ENCODE data around the gene PANX1.

PANX1 gene

GRCh38 chr11:94142308-94143281, 14.0 kb downstream of the PANX1 start:
- no peaks in the 10 kb centered on the region for H3K27me3 ChIP-seq (ENCODE audit: insufficient read depth, low read depth, severe bottlenecking)
- no peaks in the 10 kb centered on the region for H3K36me3 ChIP-seq
- H3K4me3 ChIP-seq (ENCODE audit: low read depth, low read length): no peak overlapping the region
- no peak for DNase-seq
- no peak overlapping the region for H3K27ac ChIP-seq
- H3K9me3 ChIP-seq (ENCODE audit: severe bottlenecking): no peaks in the 10 kb centered on the region
- no peak for TF ChIP-seq CTCF (IDR thresholded peaks at IDR 0.05; ENCODE audit: low read depth, low read length)

- no peak for DNase-seq
- no peak overlapping the region for H3K27ac ChIP-seq
Measured at GRCh38 chr11:94144216-94144615, 15.6 kb downstream of the PANX1 start.

DNA sequence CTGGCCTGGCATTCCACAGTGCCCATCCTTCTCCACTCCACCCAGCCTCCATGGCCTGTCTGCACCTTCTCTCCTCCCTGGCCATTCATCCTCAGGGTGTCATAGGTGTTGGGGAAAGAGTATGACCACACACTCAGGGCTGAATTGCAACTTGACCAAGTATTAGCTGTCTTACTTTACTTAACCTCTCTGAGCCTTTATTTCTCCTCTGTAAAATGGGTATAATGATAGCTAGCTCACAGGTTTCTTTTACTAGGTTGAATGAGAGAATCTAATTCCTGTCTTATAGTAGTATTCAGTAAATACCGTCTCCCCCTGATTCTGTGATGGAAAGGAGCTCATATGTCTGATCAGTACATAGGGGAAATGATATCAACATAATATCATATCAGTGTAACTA, 16.0 kb downstream of the PANX1 start:
- Histone ChIP-seq H3K27ac (no peak overlapping the region), H3K9me3 (ENCODE audit: severe bottlenecking) (no peaks in the 10 kb centered on the region), H3K36me3 (no peaks in the 10 kb centered on the region), H3K27me3 (ENCODE audit: insufficient read depth, low read depth, severe bottlenecking) (no peaks in the 10 kb centered on the region), H3K4me3 (ENCODE audit: low read depth, low read length) (no peak overlapping the region)
- DNase-seq: no peak
- TF ChIP-seq CTCF (IDR thresholded peaks at IDR 0.05; ENCODE audit: low read depth, low read length): no peak

More at GRCh38 chr11:94144216-94144615, 15.6 kb downstream of the PANX1 start:
- no peaks in the 10 kb centered on the region for H3K9me3 ChIP-seq (ENCODE audit: severe bottlenecking)
- TF ChIP-seq CTCF (IDR thresholded peaks at IDR 0.05; ENCODE audit: low read depth, low read length): no peak
- H3K27me3 ChIP-seq (ENCODE audit: insufficient read depth, low read depth, severe bottlenecking): no peaks in the 10 kb centered on the region
- no peaks in the 10 kb centered on the region for H3K36me3 ChIP-seq
- no peak overlapping the region for H3K4me3 ChIP-seq (ENCODE audit: low read depth, low read length)

- Histone ChIP-seq H3K27me3 (ENCODE audit: insufficient read depth, low read depth, severe bottlenecking) (no peaks in the 10 kb centered on the region), H3K4me3 (ENCODE audit: low read depth, low read length) (no peak overlapping the region), H3K9me3 (ENCODE audit: severe bottlenecking) (no peaks in the 10 kb centered on the region), H3K36me3 (no peaks in the 10 kb centered on the region), H3K27ac (no peak overlapping the region)
- no peak for DNase-seq
- TF ChIP-seq CTCF (IDR thresholded peaks at IDR 0.05; ENCODE audit: low read depth, low read length): no peak
Measured at GRCh38 chr11:94145431-94145830, 16.8 kb downstream of the PANX1 start.

DNA sequence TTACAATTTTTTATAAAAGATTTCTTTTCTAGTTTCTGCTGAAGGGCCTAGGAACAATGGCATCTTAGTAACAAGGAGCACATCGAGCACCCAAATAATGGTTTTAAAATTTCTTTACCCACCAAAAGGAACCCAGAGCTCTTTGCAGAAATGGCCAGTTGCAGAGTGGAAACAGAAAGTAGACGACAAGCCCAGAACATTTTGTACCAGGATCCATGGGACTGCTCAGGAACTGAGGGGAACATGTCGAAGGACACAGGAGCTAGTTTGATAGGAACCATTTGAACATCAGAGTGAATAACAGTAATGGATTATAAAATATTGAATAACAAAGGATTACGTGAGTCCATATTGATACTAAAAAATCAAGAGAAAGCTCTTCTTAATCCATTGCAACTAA, 17.3 kb downstream of the PANX1 start:
- no peaks in the 10 kb centered on the region for H3K9me3 ChIP-seq (ENCODE audit: severe bottlenecking)
- H3K4me3 ChIP-seq (ENCODE audit: low read depth, low read length): no peak overlapping the region
- no peaks in the 10 kb centered on the region for H3K36me3 ChIP-seq
- TF ChIP-seq CTCF (IDR thresholded peaks at IDR 0.05; ENCODE audit: low read depth, low read length): no peak
- no peak overlapping the region for H3K27ac ChIP-seq
- DNase-seq: no peak
- no peaks in the 10 kb centered on the region for H3K27me3 ChIP-seq (ENCODE audit: insufficient read depth, low read depth, severe bottlenecking)
